22Rv1 (cell line): ENCODE data around the gene PTH2.

ENCODE experiments used
- ZFX ChIP-seq: fragments of 450-650 bp; IDR thresholded peaks from 2 replicates; pipeline ENCODE4 v1.6.1; 2017; ENCODE audit warnings: antibody characterized with exemption, borderline replicate concordance
- TF ChIP-seq, protein P1 (sequence below): fragments of 450-650 bp; IDR thresholded peaks from 2 replicates; pipeline ENCODE4 v1.5.1; 2017; ENCODE audit warnings: mild to moderate bottlenecking

DNA sequence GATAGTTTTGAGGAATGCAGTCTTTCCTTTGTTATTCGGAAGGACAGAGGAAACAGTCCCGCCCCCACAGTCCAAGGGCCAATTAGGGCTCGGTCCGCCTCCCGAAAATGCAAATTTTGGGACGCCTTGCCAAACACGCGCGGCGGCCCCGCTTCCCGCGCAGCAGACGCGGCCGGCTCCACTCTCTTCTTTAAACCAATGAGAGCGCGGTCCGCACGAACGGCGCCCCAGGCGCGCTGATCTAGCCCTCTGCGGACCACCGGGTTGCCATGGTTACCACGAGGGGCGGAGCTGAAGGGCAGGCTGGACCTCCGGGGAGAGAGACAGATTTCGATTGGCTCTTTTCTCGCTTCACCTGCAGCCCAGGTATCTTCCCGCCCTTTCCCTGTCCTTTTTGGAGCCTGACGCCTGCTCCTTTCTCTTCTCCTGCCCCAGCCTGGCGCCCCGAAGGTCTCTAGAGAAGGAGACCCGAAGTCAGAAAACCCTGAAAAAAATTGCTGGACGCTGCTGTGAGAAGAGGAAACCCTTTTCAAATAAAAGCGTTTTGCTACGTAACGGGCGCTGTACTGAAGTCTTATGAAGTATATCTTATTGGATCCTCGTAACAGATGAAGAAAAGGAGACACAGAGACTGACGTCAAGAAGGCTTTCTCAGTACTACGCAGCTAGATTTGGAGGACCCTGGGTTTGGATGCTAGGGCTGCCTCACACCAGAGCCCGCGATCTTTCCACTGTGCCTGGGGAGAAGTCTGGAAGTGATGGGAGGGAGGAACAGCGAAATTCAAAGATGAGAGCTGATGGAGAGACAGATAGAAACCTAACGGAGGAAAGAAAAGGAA, 2.0 kb downstream of the PTH2 start:
- TF ChIP-seq, protein P1, sequence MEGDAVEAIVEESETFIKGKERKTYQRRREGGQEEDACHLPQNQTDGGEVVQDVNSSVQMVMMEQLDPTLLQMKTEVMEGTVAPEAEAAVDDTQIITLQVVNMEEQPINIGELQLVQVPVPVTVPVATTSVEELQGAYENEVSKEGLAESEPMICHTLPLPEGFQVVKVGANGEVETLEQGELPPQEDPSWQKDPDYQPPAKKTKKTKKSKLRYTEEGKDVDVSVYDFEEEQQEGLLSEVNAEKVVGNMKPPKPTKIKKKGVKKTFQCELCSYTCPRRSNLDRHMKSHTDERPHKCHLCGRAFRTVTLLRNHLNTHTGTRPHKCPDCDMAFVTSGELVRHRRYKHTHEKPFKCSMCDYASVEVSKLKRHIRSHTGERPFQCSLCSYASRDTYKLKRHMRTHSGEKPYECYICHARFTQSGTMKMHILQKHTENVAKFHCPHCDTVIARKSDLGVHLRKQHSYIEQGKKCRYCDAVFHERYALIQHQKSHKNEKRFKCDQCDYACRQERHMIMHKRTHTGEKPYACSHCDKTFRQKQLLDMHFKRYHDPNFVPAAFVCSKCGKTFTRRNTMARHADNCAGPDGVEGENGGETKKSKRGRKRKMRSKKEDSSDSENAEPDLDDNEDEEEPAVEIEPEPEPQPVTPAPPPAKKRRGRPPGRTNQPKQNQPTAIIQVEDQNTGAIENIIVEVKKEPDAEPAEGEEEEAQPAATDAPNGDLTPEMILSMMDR: no peak
- no peak for TF ChIP-seq ZFX
